HT1080 (cell line): ENCODE results near the gene ACTG2. TPM values are rescaled to one million over a fixed set of nuclear protein-coding genes. Genes with fewer than 3 reads are reported as not detected.

Source experiments
- DNase-seq: peaks from one replicate; pipeline ENCODE4 v3.0.0-alpha.2; 2015; ENCODE audit warnings: low read depth
- total RNA-seq: library from RNA; depleted of rRNA; stranded (reverse); fragments of >200 nt; shearing (Covaris generic); gene quantifications from 2 replicates; pipeline ENCODE4 v1.2.3, GENCODE V29; 2014

Gene ACTG2
- total RNA-seq, 1 experiment from 2014 or later: not detected

DNA sequence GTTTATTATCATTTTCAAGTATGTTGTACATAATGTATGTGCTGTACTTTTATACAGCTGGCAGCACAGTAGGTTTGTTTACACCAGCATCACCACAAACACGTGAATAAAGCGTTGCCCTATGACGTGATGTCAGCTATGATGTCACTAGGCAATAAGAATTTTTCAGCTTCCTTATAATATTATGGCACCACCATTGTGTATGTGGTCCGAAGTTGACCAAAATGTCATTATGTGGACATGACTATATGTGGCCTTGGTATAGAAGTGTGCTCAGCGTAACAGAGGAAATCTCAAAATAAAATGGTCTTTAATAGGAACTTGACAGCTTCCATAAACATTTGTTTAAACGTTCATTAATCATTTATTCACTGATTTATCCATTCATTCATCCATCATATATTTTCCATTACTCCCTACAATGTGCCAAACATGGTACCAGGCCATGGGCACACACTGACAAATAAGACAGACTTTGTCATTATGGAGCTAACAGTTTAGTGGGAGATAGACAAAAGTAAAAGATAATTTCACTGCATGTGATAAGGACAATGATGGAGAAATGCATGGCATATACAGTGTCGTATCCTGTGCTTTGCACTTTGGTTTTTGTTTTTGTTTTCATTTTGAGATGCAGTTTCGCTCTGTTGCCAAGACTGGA, 18.9 kb downstream of the ACTG2 start:
- DNase-seq: no peak

DNA sequence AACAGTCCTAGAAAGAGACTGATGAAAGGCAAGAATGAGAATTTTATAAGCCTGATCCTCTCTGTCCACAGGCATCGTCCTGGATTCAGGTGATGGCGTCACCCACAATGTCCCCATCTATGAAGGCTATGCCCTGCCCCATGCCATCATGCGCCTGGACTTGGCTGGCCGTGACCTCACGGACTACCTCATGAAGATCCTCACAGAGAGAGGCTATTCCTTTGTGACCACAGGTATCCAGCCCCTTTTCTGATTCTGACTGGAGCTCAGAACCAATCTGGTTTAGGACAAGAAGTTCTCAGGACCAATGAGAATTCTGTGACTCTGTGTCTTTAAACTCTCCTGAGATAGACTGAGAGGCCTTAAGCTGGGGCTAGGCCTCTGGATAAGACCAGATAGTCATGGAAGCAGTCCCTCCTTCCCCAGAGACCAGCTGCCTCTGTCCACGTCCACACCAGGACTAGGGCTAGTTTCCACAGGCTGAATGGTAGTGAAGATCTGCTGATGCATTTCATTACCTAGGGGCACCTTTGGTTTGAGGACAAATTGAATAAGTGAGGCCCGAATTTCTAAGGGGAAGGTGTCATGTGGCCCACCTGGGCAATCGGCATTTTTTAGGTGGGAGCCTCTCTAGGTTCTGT, 20.7 kb downstream of the ACTG2 start:
- DNase-seq: no peak

DNA sequence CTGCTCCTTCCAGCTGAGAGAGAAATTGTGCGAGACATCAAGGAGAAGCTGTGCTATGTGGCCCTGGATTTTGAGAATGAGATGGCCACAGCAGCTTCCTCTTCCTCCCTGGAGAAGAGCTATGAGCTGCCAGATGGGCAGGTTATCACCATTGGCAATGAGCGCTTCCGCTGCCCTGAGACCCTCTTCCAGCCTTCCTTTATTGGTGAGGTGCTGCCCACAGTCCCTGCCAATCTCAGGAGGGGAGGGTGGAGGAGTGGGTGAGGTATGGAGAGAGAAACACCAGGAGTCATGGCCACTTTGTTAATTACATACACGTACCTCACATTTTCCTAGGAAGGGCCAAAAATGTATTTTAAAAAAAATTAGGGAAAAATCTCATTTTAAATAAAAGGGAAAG, 21.9 kb downstream of the ACTG2 start:
- no peak for DNase-seq

DNA sequence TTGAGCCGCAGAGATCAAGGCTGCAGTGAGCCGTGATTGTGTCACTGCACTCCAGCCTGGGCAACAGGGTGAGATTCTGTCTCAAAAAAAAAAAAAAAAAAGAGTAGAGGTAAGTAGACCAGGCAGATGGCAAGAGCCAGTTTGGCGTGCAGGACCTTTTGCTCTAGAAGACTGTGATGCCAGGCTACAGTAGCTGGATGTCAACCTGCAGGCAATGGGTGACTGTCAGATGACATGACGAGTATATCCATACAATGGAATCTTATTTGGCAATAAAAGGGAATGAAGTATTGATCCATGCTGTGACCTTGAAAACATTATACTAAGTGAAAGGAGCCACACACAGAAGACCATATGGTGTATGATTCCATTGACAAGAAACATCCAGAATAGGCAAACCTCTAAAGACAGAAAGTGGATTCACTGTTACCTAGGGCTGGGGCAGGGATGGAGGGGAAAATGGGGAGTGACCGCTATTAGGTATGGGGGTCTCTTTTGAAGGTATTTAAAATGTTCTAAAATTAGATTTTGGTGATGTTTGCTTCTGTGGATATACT, 22.7 kb downstream of the ACTG2 start:
- DNase-seq: no peak

DNA sequence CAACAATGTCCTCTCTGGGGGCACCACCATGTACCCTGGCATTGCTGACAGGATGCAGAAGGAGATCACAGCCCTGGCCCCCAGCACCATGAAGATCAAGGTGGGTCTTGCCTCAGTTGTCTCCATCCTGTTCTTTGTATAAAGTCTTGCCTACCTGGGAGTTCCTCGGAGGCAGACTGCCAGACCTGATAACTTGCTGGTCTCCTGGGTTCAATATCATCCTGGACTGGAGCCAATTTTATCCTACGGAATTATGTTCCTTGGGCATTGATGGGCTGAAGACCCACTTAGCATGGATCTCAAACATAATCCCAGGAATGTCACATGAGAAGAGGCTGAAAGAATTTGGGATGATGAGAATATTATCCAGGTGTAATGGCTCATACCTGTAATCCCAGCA, 23.9 kb downstream of the ACTG2 start:
- DNase-seq: no peak

DNA sequence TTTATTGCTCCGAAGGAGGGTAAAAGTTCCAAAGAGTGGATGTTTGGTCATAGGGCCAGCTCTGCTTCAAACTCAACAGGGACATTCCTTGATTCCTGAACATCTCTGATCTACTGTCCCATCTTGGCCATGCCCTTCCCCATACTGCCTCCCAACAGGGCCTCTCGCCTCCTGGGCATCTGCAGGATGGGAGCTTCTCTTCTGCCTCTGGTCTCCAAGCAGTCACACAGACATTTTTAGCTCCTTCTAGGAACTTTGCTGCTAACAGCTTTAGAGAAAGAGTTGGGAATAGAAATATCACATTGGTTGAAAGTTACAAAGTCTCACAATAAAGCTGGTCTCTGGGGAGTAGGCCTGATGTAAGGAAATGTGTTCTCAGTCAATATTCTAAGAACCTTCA, 24.5 kb downstream of the ACTG2 start:
- no peak for DNase-seq

DNA sequence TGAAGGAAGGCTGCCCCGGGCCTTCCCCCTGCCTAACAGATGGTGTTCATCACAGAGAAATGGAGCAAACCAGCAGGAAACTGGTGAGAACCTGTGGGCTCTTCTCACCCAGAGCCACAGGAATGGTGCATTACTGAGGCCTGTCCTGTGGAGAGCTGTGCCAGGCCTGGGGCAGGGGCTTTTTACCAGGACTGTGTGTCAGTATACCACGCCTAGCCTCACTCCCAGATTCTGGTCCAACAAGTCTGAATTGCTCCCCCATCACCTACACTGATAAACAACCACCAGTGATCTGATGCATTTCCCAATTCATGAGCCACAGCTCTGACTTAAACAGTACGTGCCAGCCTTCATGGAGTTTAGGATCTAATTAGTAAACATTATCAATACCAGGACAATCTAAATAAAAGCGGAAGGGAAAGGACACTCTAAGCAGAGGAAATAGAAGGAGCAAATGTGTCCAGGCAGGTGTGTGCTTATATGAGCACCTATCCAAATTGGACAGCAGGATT, 24.9 kb downstream of the ACTG2 start:
- DNase-seq: no peak

DNA sequence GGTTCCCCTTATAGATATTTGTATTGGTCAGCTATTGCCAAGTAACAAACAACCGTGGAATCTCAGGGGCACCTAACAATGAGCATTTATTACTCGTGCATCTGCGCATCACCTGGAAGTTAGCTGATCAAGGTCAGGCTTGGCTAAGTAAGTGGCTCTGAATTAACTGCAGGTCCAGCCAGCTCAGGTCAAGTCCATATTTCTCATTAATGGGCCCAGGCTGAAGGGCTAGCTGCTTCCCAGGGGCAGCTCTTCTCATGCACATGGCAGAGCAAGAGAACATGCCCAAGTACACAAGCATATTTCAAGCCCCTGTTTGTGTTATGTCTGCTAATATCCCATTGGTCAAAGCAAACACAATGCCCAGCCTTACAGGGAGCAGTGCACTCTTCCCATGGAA, 26.0 kb downstream of the ACTG2 start:
- no peak for DNase-seq

DNA sequence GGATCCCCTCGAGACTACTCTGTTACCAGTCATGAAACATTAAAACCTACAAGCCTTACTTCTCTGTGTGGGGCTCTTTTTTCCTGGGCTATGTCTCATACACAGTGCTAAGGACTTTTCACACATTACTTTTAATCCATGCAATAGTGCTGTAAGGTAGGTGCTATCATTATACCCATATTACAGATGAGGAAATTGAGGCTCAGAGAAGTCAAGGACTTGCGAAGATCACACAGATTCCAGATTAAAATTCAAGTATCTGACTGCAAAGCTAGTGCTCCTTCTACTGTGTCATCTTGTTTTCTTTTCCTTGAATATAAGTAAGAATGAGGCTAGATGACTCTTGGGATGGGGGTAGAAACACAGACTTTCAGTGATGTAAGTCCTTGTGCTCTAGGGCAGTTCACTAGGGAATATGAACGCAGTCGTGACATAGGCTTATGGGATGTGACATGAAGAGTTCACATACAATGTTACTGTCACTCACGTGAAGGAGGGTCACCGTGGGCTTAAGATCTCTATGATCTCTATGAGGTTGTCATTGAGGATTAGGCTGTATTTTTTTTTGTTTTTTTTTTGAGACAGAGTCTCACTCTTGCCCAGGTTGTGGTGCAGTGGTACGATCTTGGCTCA, 26.9 kb downstream of the ACTG2 start:
- DNase-seq: no peak

DNA sequence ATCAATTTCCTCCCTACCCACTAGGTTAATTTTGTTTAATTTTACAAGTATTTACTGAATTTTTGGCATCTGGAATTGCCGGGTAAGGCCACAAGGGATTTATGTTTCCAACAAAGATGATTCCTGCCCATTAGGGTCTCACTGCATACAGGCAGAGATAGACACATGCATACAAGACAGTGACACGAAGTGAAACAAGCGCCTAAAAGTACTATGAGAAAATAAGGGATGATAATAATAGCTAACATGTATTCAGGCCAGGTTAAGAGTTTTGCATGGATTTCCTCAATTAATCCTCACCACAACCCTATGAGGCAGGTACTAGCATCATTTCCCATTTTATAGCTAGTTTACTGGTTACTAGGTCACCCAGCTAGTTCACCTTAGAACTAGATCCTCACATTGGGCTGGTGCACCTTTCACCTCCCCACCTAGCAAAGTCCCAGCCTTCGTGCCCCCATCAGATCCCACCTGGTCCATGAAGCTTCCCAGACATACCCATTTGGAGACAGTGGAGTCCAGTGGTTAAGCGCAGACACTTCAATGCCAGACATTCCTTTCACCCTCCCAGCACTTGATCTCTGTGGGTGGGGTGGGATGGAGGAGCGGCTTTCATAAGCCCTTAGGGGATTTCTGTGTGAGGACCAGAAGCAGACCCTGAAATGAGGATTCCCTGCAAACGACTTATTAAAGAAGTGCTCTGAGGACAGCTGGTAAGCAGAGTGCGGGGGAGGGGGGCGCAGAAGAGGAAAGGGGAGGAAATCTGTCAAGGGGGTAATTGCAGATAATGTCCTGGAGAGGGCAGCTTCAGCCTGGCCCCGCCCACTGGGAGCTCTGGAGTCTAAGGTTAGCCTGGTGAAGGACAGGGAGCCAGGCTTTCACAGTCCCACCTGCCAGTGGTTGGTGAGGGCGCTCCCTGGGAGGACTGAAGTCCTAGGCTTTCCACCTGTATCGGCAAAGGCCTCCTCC, 28.1 kb downstream of the ACTG2 start:
- DNase-seq: peak; percentile 27

DNA sequence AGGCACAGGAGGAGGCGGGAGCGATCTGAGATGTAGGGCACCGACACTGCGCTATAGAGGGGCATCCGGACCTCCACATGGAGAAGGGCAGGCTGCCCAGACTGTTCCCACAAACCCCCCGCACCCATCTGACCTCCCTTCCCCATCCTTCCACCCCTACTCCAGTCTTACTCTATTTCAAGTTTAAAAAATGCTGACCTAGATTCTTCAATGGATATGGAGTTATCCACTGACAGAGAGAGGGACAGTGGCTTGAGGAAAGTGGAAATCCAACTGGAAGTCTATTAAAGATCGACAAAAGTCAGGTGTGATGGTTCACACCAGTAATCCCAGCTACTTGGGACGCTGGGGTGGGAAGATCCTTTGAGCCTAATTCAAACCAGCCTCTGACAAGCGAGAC, 28.8 kb downstream of the ACTG2 start:
- no peak for DNase-seq

DNA sequence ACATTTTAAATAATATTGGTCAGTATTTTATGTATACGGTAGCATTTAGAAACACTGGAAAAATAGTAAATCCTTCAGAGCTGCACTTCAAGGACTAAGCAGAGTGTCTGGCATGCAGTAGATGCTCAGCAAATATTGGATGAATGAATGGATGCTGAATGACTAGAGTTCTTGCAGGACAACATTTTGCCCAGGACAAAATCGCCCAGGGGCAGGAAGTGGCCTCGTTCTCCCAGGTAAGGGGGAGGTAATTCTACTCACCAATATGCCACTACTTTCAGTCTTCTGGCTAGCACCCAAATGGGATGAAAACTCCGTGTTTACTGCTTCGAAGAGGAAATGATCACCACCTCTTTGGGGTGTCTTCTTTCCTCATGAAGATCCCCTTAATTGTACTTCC, 29.9 kb downstream of the ACTG2 start:
- DNase-seq: no peak

DNA sequence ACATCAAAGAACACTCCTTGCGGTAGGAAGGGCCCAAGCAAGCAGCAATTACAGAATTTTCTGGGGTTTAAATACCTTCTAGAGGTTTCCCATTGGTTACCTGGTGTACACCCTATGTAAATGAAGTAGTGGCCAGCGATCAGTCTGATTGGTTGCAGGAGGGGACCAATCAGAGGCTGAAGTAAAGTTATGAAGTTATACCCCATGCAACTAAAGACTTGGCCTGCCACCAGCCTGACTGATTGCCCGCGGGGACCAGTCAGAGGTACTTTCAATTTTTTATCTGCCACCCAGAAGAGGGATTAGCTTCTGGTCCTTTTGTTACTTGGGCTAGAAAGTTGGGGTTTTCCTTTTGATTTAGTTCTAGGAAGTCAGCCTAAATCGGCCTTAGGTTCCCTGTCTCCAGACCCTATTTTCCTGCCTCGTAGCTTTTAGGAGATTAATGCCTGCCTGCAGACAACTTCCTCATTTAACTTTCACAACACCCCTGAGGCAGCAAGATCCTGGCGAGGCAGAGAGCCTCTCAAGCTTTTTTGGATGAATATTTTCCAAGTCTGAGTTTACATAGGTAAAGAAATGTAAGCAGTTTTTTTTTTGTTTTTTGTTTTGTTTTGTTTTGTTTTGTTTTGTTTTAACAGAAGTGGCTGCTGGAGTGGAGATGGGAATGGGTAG, 32.4 kb downstream of the ACTG2 start:
- DNase-seq: no peak

DNA sequence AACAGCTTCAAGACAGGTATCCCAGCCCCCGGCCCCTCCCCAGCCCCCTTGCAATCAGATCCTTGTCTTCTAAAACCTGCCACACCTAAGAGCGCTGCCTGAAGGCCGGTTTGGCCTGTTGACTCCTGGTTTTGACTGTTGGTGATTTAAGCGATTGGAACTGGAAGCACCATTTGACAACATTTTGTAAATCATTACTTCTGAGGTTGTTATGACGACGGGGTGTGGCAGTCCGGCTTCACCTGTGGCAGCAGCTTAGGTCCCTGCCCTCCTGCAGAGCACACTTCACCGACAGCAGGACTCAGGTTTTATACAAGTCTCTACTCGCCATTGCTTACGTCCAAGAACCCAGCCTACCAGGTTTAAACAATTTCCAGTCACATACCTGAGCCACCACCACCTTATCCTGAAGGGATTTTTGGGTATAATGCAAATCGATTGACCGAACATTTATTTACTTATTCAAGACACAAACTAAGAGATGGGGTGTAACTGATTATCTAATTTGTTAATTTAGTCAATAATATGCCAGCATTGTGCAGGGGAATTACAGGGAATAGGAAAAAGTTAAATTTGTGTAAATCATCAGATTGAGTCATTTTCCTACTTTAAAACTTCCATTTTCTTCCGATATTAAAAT, 33.2 kb downstream of the ACTG2 start:
- no peak for DNase-seq

DNA sequence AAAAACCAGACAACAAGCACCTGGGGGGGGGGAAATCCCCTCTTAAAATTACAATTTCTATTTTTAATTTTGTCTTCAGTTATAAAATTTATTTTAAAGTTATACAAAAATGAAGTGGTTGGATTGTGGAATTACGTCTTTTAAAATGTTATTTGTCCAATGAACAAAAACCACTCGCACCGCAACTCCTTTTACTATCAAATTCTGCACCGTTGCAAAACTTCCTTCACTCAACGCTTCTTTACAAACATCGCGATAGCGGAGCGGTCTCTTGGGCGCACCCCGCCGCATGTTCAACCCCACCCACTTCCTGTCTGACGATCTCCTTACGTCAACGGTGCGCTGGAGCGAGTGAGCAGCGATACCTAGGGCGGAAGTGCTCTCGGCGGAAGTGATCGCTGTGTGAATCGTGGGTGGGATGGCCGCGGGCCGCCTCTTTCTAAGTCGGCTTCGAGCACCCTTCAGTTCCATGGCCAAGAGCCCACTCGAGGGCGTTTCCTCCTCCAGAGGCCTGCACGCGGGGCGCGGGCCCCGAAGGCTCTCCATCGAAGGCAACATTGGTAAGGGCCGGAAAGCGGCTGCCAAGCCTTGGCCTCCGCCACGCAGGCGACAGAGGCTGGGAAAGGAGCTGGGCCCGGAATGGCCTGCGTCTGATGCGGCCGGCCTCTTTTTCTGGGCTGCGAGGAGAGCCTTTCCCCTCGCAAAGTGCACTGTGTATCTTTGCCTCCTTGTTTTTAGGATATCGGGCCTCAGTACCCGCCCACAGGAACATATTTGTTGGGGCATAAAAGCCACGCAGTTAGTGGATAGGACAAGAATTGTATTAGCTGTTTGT, 33.9 kb downstream of the ACTG2 start, which contains the start of gene DGUOK:
Gene DGUOK, plus strand, starts transcription at position 388 of the 835 bp plus-strand sequence. Its CDS starts 31 bp downstream, at position 419.
- peak; percentile 97 for DNase-seq

DNA sequence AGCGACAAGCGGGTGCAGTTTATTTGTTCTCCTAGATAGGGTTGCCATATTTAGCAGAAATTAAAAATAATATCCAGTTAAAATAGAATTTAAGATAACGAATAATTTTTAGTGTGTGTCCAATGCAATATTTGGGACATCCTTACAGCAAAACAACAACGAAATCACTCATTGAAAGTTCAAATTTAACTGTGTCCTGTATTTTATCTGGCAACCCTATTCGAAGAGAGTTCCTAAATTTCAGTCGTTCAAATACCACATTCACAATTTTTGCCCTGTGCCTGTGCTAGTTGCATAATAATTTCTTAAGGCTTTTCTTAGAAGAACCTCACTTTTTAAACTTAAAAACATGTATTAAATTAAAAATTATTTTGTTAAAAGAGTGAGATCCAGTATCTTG, 34.5 kb downstream of the ACTG2 start:
- DNase-seq: no peak

DNA sequence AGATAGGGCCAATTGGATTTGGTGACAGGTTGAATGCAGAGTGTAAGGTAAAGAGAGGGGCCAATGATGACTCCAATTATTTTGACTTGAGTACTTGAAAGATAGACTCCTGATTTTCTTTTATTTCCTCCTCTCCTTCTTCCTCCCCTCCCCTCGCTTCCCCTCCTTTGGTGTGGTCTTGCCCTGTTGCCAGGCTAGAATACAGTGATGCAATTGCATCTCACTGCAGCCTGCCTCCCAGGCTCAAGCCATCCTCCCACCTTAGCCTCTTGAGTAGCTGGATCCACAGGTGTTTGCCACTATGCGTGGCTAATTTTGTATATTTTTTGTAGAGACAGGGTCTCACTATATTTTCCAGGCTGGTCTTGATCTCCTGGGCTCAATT, 36.1 kb downstream of the ACTG2 start:
- no peak for DNase-seq

DNA sequence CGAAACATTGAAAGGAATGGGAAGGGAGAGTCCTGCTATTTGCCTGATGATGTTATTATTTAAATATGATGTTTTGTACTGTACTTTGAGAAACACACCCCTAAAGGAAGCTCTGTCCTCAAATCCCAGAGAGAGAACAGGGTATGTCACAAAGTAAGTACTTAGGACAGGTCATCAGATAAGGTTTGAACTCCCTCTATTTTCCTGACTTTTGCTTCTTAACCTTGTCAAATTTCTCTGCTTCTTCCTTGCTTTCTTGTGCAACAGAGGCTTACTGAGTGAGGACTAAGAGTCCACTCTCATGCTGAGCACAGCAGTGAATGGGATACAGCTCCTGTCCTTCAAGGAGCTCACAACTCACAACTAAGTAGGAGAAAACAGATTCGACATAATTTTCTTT, 37.6 kb downstream of the ACTG2 start:
- DNase-seq: no peak
